ENCODE results near the gene PDCD1.
A peak's percentile ranks its signal among the peaks of the same experiment; 100 is the strongest.

Gene PDCD1

GRCh38 chr2:241890524-241891235 lies 32.0 kb upstream of the PDCD1 start:
- peaks cover 2% of the 10 kb centered on the region for H3K4me1 Mint-ChIP-seq (ENCODE audit: low read depth)
- H3K36me3 Mint-ChIP-seq (ENCODE audit: low read depth) = peaks cover 6% of the 10 kb centered on the region
- DNase-seq (ENCODE audit: low spot score) = no peak
- H3K27ac Mint-ChIP-seq = no peak overlapping the region
- H3K9me3 Mint-ChIP-seq = no peaks in the 10 kb centered on the region
- no peak overlapping the region for H3K4me3 Mint-ChIP-seq
- no peaks in the 10 kb centered on the region for H3K27me3 Mint-ChIP-seq (ENCODE audit: low read depth)

GRCh38 chr2:241888641-241889040 lies 29.9 kb upstream of the PDCD1 start:
- no peak for DNase-seq (ENCODE audit: low spot score)
- Mint-ChIP-seq H3K36me3 (ENCODE audit: low read depth) (peaks cover 11% of the 10 kb centered on the region), H3K4me1 (ENCODE audit: low read depth) (peaks cover 5% of the 10 kb centered on the region), H3K4me3 (no peak overlapping the region), H3K27me3 (ENCODE audit: low read depth) (no peaks in the 10 kb centered on the region), H3K9me3 (no peaks in the 10 kb centered on the region), H3K27ac (no peak overlapping the region)

DNA sequence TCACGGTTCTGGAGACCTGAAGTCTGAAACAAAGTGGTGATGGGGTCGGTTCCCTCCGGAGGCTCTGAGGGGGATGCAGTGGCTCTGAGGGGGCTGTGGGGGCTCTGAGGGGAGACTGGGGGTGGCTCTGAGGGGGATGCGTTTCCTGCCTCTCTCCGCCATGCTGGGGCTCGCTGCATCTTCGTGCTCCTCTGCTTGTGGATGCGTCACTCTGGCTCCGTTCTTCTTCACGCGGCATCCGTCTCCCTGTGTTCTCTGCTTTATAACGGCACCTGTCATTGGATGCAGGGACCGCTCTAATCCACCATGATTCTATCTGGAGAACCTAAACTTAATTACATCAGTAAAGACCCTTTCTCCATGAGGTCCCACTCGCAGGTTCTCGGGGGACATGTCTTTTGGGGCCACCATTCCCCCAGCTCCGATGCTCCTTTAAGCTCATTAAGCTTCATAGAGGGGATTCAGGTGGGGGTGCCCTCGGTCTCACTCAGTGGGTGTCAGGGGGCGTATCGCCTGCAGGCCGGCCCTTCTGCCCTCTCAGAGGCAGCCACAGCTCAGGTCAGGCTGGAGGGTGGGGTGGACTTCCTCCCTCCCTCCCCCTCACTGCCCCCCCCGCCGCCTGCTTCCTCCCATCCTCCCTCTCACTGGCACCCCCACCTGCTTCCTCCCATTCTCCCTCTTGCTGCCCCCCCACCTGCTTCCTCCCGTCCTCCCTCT lies 29.3 kb upstream of the PDCD1 start:
- peaks cover 8% of the 10 kb centered on the region for H3K4me1 Mint-ChIP-seq (ENCODE audit: low read depth)
- H3K27ac Mint-ChIP-seq = peak overlapping the region; percentile 11
- H3K27me3 Mint-ChIP-seq (ENCODE audit: low read depth) = no peaks in the 10 kb centered on the region
- H3K9me3 Mint-ChIP-seq = no peaks in the 10 kb centered on the region
- no peak overlapping the region for H3K4me3 Mint-ChIP-seq
- DNase-seq (ENCODE audit: low spot score) = no peak
- H3K36me3 Mint-ChIP-seq (ENCODE audit: low read depth) = peaks cover 15% of the 10 kb centered on the region

- no peaks in the 10 kb centered on the region for H3K27me3 Mint-ChIP-seq (ENCODE audit: low read depth)
- no peaks in the 10 kb centered on the region for H3K9me3 Mint-ChIP-seq
- no peak overlapping the region for H3K4me3 Mint-ChIP-seq
- DNase-seq (ENCODE audit: low spot score) = no peak
- H3K4me1 Mint-ChIP-seq (ENCODE audit: low read depth) = peaks cover 15% of the 10 kb centered on the region
- H3K36me3 Mint-ChIP-seq (ENCODE audit: low read depth) = peaks cover 16% of the 10 kb centered on the region
- H3K27ac Mint-ChIP-seq = no peak overlapping the region
Measured at GRCh38 chr2:241886840-241887447, 28.2 kb upstream of the PDCD1 start.

DNA sequence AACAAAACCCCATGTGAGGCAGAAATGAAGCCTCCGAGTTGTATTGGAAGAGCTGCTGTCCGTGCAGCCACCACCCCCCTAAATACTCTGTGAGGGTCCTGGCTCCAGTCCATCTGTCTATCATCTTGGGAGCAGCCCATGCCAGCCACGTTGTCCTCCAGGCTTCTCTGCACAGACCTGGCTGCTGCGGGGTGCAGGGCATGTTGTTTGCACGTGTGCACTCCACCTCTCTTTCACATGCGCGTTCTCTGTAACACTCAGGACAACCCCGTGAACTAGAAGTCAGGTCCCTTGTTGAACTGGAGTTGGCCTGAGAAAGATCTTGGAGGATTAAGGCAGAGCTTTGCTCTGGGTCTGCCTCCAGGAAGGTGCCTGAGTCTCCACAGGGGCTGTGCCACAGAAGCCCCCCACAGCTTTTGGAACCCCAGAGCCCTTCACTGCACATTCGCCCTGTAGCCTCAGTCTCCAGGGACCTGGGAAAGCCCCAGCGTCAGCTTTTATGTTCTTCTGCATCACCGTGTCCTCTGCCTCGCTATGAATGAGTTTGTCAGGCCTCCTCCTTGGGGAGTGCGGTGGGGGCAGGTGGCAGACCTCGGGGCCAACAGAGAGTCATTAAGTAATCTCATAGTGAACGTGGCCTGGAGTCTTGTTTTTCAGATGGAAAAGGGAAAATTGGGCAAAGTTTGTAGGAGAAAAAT lies 27.4 kb upstream of the PDCD1 start:
- H3K27ac Mint-ChIP-seq = no peak overlapping the region
- H3K9me3 Mint-ChIP-seq = no peaks in the 10 kb centered on the region
- DNase-seq (ENCODE audit: low spot score) = no peak
- peaks cover 16% of the 10 kb centered on the region for H3K36me3 Mint-ChIP-seq (ENCODE audit: low read depth)
- H3K4me1 Mint-ChIP-seq (ENCODE audit: low read depth) = peaks cover 21% of the 10 kb centered on the region
- H3K27me3 Mint-ChIP-seq (ENCODE audit: low read depth) = peaks cover 3% of the 10 kb centered on the region
- no peak overlapping the region for H3K4me3 Mint-ChIP-seq

DNA sequence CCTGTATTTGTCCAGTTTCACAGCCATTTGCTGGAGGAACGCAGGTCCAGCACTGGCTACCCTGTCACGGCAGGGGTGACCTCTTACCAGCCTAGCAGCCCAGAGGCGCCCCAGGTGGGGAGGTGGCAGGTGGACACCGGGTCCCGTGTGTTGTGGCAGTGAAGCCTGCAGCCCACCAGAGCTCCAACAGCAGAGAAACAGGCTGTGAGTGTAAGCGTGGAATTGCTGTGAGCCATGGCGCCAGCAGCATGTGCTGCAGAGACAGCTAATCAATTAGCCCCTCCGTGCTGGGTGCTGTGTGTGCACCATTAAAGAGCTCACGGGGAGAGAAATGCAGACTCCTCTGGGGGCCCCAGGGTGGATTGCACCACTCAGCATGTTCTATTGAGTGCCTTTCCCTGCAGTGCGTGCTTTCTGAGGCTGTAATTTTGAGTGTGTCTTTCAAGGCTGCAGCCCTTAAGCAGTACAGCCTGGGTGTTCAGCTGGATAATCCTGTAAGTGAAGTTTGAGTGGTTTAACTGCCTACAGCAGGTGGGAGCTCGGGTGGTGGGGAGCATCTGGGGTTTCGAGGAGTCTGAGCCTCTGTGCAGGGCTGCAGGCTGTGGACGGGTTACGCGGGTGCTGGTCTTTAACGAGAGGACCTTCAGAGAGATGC lies 26.7 kb upstream of the PDCD1 start:
- H3K4me3 Mint-ChIP-seq = no peak overlapping the region
- H3K9me3 Mint-ChIP-seq = no peaks in the 10 kb centered on the region
- H3K4me1 Mint-ChIP-seq (ENCODE audit: low read depth) = peaks cover 24% of the 10 kb centered on the region
- peaks cover 3% of the 10 kb centered on the region for H3K27me3 Mint-ChIP-seq (ENCODE audit: low read depth)
- no peak for DNase-seq (ENCODE audit: low spot score)
- H3K27ac Mint-ChIP-seq = no peak overlapping the region
- H3K36me3 Mint-ChIP-seq (ENCODE audit: low read depth) = peaks cover 15% of the 10 kb centered on the region

DNA sequence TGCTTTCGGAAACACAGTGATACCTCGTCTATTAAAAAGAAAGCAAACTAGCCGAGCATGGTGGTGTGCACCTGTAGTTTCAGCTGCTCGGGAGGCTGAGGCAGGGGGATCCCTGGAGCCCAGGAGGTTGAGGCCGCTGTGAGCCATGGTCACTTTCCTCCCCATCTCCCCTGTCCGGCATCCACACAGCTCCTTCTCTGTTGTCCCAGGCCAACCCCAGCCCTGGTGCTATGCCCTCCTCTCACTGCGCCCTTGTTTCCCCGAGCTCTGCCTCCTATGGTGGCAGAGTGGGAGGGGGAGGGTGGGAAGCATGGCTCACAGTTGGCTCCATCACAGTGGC lies 26.2 kb upstream of the PDCD1 start:
- Mint-ChIP-seq H3K27me3 (ENCODE audit: low read depth) (peaks cover 3% of the 10 kb centered on the region), H3K27ac (no peak overlapping the region), H3K4me3 (no peak overlapping the region), H3K9me3 (no peaks in the 10 kb centered on the region), H3K4me1 (ENCODE audit: low read depth) (peaks cover 25% of the 10 kb centered on the region), H3K36me3 (ENCODE audit: low read depth) (peaks cover 15% of the 10 kb centered on the region)
- no peak for DNase-seq (ENCODE audit: low spot score)

DNA sequence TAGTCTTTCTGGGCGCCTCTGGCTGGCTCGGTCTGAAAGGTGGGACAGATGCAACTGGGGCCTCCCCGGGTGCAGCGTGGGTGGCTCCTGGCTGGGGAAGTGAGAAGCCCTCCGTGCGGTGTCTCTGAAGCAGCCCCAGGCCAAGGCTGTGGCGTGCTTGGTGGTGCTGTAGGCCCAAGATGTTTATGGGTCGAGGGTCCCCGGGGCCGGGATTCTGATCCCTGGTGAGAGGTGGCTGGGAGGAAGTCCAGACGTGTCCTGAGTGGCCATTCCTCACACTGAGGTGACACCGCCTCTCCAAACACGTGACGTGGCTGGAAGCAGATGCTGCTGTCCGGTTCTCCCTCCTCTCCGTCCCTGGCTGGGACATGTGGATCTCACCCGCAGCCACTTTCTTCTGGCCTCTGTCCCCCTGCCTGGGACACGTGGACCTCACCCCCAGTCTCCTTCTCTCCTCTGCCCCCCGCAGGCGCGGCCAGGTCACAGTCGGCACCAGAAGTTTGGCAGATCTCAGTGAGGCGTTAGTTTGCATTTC lies 23.5 kb upstream of the PDCD1 start:
- Mint-ChIP-seq H3K9me3 (no peaks in the 10 kb centered on the region), H3K36me3 (ENCODE audit: low read depth) (peaks cover 10% of the 10 kb centered on the region), H3K4me1 (ENCODE audit: low read depth) (peaks cover 25% of the 10 kb centered on the region), H3K4me3 (peak overlapping the region; percentile 89), H3K27ac (peak overlapping the region; percentile 96), H3K27me3 (ENCODE audit: low read depth) (peaks cover 3% of the 10 kb centered on the region)
- no peak for DNase-seq (ENCODE audit: low spot score)

GRCh38 chr2:241880311-241881073 lies 21.8 kb upstream of the PDCD1 start:
- peaks cover 25% of the 10 kb centered on the region for H3K4me1 Mint-ChIP-seq (ENCODE audit: low read depth)
- H3K4me3 Mint-ChIP-seq = peak overlapping the region; percentile 89
- H3K27me3 Mint-ChIP-seq (ENCODE audit: low read depth) = peaks cover 3% of the 10 kb centered on the region
- H3K36me3 Mint-ChIP-seq (ENCODE audit: low read depth) = peaks cover 10% of the 10 kb centered on the region
- DNase-seq (ENCODE audit: low spot score) = no peak
- no peaks in the 10 kb centered on the region for H3K9me3 Mint-ChIP-seq
- peak overlapping the region; percentile 96 for H3K27ac Mint-ChIP-seq

DNA sequence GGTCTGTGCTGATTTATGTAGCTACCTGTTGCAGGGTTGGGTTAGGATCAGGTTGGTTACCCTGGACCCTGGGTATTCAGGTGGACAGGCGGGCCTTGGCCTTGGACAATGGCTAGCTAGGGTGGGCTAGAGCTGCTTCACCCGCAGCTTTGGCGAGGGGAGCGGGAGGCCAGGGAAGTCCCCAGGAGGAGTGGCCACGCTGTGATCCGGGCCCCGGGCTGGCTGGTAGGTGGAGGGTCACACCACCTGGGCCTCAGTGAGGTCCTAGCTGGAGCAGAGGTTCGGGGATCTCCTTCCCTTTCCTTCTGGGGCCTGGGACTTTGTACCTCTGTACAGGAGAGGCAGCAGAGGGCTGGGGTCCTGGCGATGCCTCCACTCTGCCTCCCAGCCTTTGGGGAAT lies 20.6 kb upstream of the PDCD1 start:
- peaks cover 22% of the 10 kb centered on the region for H3K4me1 Mint-ChIP-seq (ENCODE audit: low read depth)
- no peaks in the 10 kb centered on the region for H3K9me3 Mint-ChIP-seq
- no peak overlapping the region for H3K27ac Mint-ChIP-seq
- H3K4me3 Mint-ChIP-seq = no peak overlapping the region
- peaks cover 6% of the 10 kb centered on the region for H3K36me3 Mint-ChIP-seq (ENCODE audit: low read depth)
- H3K27me3 Mint-ChIP-seq (ENCODE audit: low read depth) = peaks cover 3% of the 10 kb centered on the region
- DNase-seq (ENCODE audit: low spot score) = no peak

DNA sequence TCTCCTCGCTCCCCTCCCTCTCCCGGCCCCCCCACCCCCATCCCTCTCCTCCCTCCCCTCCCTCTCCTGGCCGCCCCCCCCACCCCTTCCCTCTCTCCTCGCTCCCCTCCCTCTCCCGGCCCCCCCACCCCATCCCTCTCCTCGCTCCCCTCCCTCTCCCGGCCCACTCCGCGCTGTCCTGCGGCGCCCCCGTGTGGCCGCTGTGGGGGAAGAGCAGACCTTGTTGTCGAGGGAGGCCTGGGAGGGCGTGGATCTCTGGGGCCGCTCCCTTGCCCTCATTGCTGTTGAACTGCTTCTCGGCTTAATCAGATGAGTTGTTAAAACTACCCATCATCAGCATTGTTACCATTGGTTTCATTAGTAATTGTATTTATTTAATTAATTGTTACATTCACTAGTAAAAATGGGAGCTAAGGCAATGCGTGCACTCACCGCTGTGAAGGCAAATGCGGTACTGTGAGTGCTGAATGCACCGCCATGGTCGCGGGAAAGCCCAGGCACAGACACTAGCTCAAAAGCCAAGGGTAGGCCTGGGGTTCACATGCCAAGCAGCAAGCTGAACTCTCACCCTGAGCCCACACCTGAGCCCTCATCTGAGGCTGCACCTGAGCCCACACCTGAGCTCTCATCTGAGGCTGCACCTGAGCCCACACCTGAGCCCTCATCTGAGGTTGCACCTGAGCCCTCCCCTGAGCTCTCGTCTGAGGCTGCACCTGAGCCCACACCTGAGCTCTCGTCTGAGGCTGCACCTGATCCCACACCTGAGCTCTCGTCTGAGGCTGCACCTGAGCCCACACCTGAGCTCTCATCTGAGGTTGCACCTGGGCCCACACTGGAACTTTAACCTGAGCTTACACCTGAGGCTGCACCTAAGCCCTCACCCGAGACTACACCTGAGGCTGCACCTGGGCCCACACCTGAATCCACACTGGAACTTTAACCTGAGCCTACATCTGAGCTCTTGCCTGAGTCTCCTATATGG lies 19.6 kb upstream of the PDCD1 start:
- Mint-ChIP-seq H3K4me1 (ENCODE audit: low read depth) (peaks cover 22% of the 10 kb centered on the region), H3K27ac (no peak overlapping the region), H3K4me3 (no peak overlapping the region)

DNA sequence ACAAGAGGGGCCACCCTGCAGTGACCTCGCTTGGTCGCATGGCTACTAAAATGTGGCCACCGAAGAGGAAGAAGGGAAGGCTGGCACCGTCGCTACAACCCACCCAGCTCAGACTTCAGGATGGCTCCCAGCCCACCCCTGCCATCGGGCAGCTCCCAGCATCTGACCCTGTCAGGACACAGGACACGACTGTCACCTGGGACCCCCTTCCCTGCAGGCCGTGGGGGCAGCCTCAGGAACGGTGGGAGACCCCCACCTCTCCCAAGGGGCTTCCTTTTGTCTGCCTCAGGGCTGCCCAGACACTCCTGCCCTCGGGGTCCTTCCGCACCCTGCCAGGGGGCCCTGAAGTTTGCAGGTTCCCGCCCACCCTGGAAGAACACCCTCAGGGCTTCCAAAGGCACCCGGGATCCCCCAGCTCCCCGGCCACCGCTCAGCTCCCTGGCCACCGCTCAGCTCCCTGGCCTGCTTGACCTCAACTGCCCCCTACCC lies 18.5 kb upstream of the PDCD1 start:
- peaks cover 3% of the 10 kb centered on the region for H3K27me3 Mint-ChIP-seq (ENCODE audit: low read depth)
- no peak overlapping the region for H3K4me3 Mint-ChIP-seq
- no peak for DNase-seq (ENCODE audit: low spot score)
- no peak overlapping the region for H3K27ac Mint-ChIP-seq
- no peaks in the 10 kb centered on the region for H3K36me3 Mint-ChIP-seq (ENCODE audit: low read depth)
- peaks cover 12% of the 10 kb centered on the region for H3K4me1 Mint-ChIP-seq (ENCODE audit: low read depth)
- H3K9me3 Mint-ChIP-seq = no peaks in the 10 kb centered on the region

More for the DNA sequence above, 19.6 kb upstream of the PDCD1 start:
- DNase-seq (ENCODE audit: low spot score) = peak; percentile 72
- Mint-ChIP-seq H3K9me3 (no peaks in the 10 kb centered on the region), H3K27me3 (ENCODE audit: low read depth) (peaks cover 3% of the 10 kb centered on the region), H3K36me3 (ENCODE audit: low read depth) (peaks cover 5% of the 10 kb centered on the region)
